Fibroblast of skin of back (primary cell): Measurements from ENCODE around the gene ANKS6.

ENCODE experiments used
- DNase-seq: peaks from one replicate; pipeline ENCODE4 v3.0.0-alpha.2; 2013

The ANKS6 gene

DNA sequence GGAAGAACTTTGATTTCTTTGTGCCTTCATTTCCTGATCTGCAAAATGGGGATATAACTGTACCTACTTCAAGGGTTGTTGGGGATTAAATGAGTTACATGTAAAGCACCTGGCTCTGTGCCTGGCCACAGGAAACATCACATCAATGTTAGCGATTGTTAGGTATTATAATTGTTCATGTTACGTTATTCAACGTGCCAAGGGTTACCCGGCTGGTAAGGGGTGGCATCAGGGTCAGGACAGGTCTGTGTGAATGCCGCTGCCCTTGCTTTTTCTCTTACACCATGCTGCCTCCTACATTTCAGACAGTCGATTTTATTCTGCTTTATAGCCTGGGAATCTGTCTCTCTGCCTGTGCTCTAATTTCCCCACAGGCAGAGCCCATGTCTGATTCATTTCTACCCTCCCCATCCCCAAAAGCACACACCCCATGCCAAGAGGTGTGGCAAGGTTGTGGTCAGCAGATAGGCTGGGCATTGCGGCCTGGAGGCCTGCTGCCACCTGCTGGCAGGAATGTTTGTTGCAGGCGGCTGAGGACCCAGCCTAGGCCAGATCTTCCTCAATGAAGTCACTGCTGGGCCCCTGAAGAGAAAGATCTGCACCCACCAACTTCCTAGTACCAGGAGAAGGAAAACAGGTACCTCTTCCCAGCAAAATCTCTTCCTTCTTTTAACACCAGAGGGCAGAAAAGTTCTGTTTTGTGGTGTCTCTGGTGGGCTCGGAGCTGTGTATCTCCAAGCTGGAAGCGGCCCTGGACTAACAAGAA, 5.3 kb downstream of the ANKS6 start:
- peak; percentile 95 for DNase-seq

DNA sequence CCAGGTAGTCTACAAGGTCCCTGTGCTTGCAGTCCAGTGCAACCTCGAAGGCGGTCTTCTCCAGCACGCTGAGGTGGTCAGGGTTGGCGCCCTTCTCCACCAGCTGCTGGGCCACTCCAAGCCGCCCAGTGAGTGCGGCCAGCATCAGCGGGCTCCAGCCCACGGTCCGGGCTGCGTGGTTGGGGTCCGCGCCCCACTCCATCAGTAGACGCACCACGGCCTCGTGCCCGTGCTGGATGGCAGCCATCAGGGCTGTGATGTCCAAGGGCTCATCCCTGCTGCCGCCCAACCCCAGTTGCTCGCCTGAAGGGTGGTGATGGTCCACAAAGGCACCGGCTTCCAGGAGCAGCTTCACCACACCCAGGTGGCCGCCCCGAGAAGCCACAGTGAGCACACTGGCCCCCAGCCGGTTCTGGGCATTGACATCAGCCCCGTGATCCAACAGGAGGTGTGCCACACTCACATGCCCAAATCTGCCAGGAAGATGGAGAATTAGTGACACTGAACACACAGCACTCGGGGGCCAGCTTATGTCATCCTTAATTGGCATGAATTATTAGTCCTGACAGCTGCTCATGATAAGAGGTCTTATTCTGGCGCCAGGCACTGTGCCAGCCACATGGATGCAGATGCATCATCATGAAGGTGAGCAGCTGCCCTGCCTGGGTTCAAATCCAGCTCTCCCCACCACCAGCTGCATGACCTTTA, 6.1 kb downstream of the ANKS6 start:
- DNase-seq, result no peak

DNA sequence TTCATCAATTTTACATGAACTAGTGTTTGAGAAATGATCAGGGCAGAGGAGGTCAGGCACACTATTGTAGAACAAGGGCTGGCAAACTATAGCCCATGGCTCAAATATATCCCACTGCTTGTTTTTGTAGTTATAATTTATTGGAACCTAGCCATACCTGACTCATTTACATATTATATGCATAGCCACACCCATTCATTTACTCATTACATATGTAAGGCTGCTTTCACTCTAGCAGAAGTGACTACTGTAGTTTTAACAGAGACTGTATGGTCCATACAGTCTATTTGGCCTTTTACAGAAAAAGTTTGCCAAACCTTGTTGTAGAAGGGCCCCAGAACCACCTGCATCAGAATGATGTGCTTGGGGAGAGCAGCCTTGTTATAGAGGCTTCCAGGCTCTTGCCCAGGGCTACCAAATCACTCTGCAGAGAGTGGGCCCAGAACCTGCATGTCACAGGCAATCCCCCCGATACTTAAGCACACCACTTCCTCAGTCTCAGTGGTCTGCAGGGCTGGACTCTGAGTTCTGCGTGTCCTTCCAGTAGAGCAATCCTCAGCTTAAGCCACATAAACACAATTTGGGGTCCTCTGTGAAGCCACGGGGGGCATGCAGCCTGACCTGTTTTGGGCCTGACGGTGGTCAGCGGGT, 6.7 kb downstream of the ANKS6 start:
- DNase-seq, result no peak

DNA sequence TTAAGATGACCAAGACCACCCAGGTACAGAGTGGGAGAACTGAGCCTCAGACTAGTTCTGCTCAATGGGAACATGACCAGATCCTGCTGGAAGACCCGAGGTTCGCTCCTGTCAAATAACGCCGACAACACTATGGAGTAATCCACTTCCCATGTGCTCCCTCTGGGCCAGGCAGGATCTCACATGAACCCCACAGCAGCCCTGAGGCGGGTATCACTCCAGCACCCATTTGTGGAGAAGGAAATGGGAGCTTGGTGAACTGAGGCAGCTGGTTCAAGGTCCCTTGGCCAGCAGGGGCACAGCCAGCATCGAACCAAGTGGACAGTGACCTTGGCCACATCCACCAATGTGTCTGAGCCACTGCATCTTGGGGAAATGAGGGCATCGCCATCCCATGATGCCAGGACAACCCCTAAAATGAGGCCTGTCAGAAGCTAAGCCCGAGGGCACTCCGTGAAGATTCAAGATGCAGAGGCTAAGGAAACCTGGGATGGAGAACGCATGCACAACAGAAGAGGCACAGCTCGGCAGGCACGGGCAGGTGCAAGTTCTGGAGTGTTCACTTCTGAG, 8.5 kb downstream of the ANKS6 start:
- no peak for DNase-seq

DNA sequence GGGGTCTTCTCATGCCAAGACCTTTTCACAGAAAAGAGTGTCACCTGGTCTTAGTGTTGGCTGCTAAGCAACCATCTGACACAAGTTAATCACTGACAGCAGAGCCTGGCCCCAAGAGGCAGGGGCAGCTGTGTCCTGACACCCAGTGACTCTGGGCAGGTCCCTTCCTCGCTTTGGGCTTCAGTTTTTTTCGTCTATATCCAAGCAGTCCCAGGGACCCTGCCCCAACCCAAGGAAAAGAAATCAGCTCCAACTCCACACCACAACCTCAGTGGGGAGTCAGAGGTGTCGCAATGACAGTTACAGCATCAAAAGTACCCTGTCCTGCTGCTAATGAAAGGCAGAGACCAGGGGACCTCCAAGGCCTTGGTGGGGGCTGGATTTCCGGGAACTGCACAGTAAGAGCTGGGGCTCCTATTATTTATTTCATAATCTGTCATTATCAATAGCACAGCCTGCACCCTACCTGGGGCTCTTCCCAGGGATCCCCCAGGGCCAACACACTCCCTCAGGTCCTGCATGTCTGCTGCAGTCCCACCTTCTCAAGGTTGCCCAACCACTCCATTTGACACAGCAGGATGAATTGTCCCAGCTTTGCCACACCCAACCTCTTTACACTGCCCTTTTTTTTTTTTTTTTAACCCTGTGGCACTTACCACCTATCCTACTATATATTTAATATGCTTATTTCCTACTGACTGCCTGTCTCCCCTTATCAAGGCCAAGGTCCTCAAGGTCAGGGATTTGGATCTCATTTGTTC, 9.4 kb downstream of the ANKS6 start:
- DNase-seq, result no peak

DNA sequence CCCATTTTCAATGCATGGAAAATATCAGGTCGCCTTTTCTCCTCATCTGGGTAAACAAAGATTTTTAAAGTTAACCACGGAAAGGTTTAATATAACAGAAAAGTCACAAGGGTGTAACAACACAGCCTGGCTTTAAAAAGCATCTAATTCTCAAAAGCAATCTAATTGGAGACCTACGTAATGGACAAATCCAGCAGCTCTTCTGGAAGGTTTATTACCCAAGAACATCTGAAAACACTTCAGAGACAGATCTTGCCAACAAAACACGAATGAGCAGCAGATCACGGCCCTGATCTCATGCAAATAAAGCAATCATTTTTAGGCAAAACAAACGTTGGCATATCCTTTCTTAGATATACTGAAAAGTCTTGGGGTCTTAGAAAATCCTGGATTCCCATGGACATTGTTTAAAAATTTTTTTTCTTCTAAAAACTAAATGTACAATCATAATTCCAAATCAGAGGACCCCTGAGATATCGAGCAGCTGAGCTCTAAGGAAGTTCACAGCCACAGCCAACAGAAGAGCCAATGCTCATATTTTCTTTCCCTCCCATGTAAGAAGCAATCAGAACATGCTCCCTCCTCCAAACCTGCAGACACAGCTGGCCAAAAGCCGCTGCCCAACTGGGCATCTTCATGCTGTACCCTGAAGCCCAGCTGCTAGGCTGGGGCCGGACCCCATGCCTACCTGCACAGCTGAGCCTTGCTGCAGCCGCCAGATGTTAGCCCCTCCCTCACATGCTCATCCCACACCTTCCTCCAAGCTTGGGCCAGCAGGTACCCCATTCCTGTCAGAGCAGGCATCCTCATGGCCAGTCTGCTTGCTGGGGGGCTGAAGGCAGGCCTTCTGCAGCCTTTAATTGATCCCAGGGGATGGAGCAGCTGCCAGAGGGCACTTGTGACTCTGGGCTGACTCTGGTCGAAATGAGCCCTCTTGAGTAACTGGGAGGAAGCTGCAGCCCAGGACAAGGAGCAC, 11.2 kb downstream of the ANKS6 start:
- no peak for DNase-seq

DNA sequence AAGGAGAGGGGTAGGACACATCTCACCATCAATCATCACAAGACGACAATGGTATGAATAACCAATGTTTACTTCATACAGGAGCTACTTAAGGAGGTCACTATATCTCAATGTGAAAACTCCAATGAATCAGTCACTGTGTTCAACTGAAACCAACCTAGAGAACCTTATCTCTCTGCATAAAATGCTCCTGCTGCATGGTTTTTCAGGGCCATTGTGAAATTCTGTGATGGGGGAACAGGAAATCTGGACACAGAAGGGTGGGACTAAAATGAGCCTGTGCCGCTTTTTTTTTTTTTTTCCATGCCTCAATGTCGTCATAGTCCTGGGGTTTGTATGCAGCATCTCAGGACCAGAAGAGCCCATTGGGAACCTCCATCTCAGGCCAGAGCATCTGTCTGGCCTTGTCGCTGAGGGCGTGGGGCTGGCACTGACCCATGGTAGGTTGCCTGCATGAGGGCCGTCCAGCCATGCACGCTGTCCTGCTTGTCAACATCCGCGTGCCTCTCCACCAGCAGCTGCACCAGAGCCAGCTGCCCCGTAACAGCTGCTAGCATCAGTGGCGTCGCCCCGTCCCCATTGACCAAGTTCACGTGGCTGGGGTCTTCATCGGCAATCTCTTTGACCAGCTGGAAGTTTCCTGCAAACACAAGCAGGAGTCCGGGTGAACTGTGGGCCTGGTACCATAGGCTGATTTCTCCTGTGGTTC, 12.7 kb downstream of the ANKS6 start:
- DNase-seq, result no peak

DNA sequence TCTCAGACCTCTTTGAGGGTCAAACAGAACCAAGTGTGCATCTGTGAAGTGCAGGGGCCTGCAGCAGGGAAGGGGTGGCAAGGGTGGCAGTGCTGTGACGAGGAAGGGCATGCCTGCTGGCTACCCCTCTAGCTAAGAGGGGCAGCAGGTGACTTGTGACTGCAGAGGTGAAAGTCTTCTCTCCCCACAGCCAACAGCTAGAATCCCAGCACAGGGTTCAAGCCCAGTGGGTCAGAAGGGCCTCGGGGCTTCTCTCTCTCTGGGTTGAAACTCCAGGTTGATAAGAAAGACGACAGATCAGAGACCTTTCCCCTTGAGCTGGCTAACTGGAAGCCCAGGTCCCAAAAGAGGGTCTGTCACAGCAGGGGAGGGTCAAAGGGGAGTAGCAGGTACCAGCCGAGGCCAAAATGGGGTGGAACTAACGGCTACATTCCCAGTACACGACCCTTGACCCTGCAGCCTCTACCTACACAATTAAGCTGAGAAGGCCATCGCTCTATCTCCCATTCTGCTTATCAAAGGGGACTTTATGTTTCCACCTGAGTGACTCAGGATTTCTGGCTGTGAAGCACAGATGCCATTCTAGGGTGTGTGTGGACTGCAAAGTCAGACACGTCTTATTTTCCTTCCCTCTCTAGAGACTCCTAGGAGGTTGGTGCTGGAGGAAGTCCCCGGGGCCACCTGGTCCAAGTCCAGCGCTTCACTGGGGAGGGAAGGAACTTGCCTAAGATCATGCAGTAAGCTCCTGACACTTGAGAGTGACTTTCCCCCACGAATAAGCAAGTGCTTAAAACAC, 14.6 kb downstream of the ANKS6 start:
- no peak for DNase-seq

DNA sequence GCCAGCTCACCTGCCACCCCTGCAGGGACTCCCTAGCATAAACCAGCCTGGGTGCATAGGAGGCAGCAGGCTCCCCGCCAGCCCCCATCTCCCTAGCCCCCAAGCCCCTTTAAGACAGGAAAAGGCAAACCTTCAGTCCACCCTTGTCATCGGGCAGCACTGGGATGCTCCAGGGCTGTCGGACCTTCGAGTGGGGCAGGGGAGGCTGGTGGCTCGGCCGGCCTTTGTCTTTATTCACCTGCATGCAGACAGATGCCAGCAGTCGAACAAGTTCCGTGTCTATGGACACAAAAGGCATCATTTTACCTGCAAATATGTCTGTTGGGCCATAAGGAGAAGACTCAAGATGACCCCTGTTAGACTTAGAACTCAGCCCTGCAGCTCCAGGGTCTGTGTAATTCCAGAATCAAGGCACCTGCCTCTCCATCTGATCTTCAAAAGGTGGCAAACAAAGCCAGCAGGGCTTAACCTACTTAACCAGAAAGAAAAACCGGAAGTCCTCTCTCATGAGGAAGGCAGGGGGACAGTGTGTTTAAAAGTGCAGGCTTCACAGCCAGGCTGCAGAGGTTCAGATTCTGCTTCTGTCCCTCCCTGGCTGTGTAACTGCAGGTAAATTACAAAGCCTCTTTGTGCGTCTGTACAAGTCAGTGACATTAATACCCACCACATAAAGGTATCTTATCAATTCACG, 16.2 kb downstream of the ANKS6 start:
- no peak for DNase-seq

DNA sequence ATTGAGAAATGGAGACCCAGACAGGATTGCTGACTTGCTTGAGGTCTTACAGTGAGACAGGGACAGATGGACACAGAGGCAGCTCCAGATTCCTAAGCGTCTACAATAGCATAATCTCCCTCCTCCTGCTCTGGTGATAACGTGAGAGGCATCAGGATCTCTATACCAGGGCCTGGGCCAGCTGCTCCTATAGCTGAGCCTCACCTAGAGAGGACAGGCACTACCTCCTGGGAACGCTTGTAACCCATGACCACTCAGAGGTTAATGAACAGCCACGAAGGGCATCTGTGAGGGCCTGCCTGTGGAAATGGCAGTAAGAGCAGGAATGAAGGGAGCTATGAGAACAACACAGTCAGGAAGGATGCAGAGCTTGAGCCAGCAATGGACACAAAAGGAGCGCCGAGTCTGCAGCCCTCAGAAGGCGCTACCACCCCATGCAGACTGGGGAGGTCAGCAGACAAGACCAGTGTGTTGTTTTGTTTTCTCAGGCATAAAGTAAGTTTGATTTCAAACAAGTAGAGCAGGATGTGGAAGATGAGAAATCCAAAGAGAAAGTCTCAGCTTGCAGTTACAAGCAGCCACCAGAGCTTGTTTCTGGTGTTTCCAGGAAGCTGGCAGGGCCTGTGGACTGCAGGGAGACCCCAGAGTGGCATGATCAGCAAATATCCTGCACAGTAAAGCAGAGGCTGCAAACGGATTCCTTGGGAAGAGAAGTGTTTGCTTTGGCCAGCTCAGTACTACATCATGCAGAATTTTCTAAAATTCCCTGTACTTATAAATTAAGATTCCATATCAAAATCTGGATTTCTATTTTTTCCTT, 17.4 kb downstream of the ANKS6 start:
- no peak for DNase-seq

DNA sequence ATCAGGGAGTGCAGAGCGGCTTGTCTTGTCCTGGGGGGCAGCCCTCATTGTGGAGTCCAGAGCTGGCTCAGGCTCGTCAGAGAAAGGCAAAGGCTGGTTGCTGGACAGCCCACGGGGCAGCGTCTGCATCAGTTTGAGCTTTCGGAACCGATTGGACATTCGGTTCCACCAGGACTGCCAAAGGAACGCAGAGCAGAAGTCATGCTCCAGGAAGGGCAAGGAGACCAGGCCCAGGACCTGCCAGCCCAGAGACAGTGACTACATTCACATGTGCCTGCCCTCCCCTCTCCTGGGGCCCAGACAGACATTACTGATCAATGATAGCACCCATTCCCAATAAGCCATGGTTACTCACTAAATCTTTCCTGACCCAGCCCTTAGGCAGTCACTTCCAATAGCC, 18.1 kb downstream of the ANKS6 start:
- DNase-seq, result no peak

DNA sequence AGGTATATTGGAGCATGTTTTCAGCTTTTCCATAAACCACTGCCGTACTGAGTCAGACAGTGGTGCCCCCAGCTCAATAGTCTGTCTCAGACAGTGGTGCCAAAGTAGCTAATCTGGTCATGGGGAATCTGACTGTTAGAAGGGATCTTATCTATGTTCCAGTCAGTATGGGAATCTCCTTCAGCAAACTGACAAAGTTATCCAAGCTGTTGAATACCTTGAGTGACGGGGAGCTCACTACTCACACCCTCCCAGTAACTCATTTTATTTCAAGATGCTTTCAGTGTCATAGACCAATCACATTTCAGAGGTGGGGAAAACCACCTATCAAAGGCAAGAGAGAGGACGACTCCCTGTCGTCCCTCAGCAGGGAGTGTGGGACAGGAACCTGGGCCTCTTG, 18.7 kb downstream of the ANKS6 start:
- DNase-seq, result no peak

DNA sequence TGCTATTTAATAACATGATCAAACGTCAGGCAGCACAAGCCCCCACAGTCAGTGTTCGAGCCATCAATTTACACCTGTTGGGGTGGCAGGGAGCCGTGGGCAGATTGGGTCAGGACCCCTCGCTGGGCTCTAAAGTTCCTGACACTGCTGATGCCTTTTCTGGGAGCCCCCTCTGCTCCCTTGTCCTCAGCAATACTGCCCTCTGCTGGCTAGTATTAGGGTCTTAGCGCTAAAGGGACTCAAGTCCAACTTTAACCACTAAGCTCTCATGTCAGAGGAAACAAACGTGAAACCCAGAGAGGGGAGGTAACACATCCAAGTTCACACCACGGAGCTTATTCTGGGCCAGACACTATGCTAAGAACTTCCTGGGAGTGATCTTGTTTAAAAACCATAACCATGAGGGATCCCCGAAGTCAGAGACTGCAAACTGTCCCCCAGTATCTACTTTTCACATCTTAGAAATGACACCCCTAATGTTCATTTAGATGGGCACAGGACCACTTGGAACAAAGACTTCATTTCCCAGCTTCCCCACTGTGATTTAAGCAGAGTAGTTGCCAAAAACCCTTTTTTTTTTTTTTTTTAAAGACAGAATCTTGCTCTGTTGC, 20.4 kb downstream of the ANKS6 start:
- DNase-seq, result peak; percentile 68

DNA sequence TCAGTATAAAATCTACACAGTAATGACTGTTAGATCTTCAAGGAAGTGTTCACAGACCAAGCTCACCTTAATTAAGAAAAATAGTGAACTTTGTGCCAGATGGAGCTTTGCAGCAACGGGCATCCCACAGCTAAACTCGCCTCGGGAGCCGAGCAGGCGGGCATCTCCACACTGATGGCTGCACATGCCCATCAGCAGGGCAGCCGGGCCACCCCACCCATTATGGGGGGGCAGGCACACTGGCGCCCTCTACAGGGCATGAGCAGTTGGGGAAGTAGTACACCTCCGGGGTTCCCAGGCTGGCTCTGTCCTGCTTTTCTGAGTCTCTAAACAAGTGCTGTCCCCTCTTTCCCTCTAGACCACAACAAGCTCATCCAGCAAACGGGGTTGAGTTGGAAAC, 21.6 kb downstream of the ANKS6 start:
- peak; percentile 13 for DNase-seq

DNA sequence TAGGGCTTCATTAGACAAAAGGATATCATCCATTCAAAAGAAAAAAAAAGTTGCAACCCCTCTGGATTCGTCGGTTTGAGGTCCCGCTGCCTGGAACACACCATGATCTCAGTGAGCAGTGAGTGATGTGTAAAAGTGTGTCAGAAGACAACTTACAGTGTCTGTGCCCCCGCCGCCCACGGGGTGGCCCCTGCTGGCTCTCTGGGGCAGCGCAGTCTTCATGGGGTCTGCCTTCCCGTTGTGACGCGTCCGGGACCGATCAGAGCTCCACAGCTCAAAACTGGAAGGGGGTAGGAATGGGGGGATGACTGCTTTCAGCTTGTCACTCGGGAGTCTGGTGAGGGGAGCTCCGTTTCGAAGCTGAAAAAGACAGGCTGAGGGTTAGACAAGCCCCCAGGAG, 22.6 kb downstream of the ANKS6 start:
- no peak for DNase-seq

DNA sequence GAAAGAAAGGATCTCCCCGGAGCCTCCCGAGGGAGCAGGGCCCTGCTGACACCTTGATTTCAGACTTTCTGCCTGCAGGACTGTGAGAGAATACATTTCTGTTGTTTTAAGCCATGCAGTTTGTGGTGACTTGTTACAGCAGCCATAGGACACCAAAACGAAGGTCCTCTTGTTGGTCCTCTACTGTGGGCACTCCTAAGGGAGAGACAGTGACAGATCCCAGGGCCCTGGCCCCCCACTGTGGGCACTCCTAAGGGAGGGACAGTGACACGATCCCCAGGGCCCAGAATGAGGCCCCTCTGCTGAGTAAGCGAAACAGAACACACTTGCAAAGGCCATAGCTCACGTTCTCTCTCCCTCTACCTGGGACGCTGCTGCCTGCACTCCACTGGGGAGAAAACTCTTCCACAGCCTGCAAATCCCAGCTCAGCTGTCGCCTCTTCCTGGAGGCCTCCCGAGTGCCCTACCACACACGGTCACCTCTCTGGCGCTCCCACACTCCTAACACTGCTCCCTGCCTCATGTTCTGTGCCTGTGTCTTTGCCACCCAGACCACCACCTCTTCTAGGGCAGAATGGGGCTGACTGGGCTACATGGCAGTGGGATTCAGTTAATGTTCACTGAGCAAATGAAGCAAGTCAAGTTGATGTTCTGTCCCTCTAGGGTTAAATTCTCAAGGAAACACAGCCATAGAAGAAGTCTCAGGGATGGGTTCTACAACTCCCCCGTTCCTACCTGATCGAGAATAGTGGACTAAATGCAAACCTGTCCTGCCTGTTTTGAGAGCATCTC, 23.8 kb downstream of the ANKS6 start:
- DNase-seq, result no peak
